Measurements from ENCODE around the gene EPHB1. TPM values are rescaled to one million over a fixed set of nuclear protein-coding genes. Genes with fewer than 3 reads are reported as not detected.

EPHB1 gene
- total RNA-seq, 1 donor from 2014 or later: 16.3 TPM

- peaks cover 2% of the 10 kb centered on the region for H3K9me3 Mint-ChIP-seq (ENCODE audit: unreplicated experiment)
- peaks cover 3% of the 10 kb centered on the region for H3K27me3 Mint-ChIP-seq (ENCODE audit: unreplicated experiment)
- DNase-seq: no peak
- no peak overlapping the region for H3K4me3 Mint-ChIP-seq (ENCODE audit: unreplicated experiment)
- H3K27ac Mint-ChIP-seq (ENCODE audit: unreplicated experiment): no peak overlapping the region
- TF ChIP-seq, protein P1, sequence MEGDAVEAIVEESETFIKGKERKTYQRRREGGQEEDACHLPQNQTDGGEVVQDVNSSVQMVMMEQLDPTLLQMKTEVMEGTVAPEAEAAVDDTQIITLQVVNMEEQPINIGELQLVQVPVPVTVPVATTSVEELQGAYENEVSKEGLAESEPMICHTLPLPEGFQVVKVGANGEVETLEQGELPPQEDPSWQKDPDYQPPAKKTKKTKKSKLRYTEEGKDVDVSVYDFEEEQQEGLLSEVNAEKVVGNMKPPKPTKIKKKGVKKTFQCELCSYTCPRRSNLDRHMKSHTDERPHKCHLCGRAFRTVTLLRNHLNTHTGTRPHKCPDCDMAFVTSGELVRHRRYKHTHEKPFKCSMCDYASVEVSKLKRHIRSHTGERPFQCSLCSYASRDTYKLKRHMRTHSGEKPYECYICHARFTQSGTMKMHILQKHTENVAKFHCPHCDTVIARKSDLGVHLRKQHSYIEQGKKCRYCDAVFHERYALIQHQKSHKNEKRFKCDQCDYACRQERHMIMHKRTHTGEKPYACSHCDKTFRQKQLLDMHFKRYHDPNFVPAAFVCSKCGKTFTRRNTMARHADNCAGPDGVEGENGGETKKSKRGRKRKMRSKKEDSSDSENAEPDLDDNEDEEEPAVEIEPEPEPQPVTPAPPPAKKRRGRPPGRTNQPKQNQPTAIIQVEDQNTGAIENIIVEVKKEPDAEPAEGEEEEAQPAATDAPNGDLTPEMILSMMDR (IDR thresholded peaks at IDR 0.05; ENCODE audit: partially characterized antibody, unreplicated experiment): no peak
- H3K4me1 Mint-ChIP-seq (ENCODE audit: low read depth, unreplicated experiment): peaks cover 12% of the 10 kb centered on the region
- H3K36me3 Mint-ChIP-seq (ENCODE audit: unreplicated experiment): no peaks in the 10 kb centered on the region
These were observed 387.4 kb downstream of the EPHB1 start for GRCh38 chr3:135182364-135182998.

- Mint-ChIP-seq H3K27me3 (ENCODE audit: unreplicated experiment) (no peaks in the 10 kb centered on the region), H3K36me3 (ENCODE audit: unreplicated experiment) (no peaks in the 10 kb centered on the region), H3K27ac (ENCODE audit: unreplicated experiment) (no peak overlapping the region), H3K4me3 (ENCODE audit: unreplicated experiment) (no peak overlapping the region), H3K9me3 (ENCODE audit: unreplicated experiment) (no peaks in the 10 kb centered on the region), H3K4me1 (ENCODE audit: low read depth, unreplicated experiment) (no peaks in the 10 kb centered on the region)
- no peak for DNase-seq
- TF ChIP-seq, protein P1 (IDR thresholded peaks at IDR 0.05; ENCODE audit: partially characterized antibody, unreplicated experiment): no peak
These were observed 395.6 kb downstream of the EPHB1 start for GRCh38 chr3:135190658-135191057.

- Mint-ChIP-seq H3K4me3 (ENCODE audit: unreplicated experiment) (no peak overlapping the region), H3K27me3 (ENCODE audit: unreplicated experiment) (no peaks in the 10 kb centered on the region), H3K4me1 (ENCODE audit: low read depth, unreplicated experiment) (no peaks in the 10 kb centered on the region), H3K27ac (ENCODE audit: unreplicated experiment) (no peak overlapping the region), H3K36me3 (ENCODE audit: unreplicated experiment) (no peaks in the 10 kb centered on the region), H3K9me3 (ENCODE audit: unreplicated experiment) (no peaks in the 10 kb centered on the region)
- TF ChIP-seq, protein P1 (IDR thresholded peaks at IDR 0.05; ENCODE audit: partially characterized antibody, unreplicated experiment): no peak
- no peak for DNase-seq
These were observed 396.6 kb downstream of the EPHB1 start for GRCh38 chr3:135191708-135192107.

- H3K4me3 Mint-ChIP-seq (ENCODE audit: unreplicated experiment): no peak overlapping the region
- TF ChIP-seq, protein P1 (IDR thresholded peaks at IDR 0.05; ENCODE audit: partially characterized antibody, unreplicated experiment): no peak
- DNase-seq: no peak
- H3K9me3 Mint-ChIP-seq (ENCODE audit: unreplicated experiment): no peaks in the 10 kb centered on the region
- H3K36me3 Mint-ChIP-seq (ENCODE audit: unreplicated experiment): no peaks in the 10 kb centered on the region
- no peaks in the 10 kb centered on the region for H3K27me3 Mint-ChIP-seq (ENCODE audit: unreplicated experiment)
- no peak overlapping the region for H3K27ac Mint-ChIP-seq (ENCODE audit: unreplicated experiment)
- no peaks in the 10 kb centered on the region for H3K4me1 Mint-ChIP-seq (ENCODE audit: low read depth, unreplicated experiment)
These were observed 397.9 kb downstream of the EPHB1 start for GRCh38 chr3:135192929-135193328.

DNA sequence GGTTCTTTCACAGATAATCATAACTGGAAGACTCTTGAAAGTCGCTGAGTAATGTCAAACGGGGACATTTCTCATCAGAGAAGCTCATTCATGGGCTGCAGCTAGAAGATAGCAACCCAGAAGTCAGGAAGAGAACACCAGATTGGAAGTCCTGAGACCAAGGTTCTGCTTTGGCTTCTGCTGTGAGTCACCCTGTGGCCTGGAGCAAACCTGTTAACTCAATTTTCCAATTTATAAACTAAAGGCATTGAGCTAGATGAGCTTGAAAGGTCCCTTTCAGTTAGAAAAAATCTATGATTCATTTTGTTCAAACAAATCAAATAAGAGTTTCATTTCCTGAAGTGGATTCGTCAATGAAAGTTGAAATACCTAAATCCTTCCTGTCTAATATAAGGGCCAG is 402.2 kb downstream of the EPHB1 start:
- H3K27me3 Mint-ChIP-seq (ENCODE audit: unreplicated experiment): no peaks in the 10 kb centered on the region
- peaks cover 3% of the 10 kb centered on the region for H3K36me3 Mint-ChIP-seq (ENCODE audit: unreplicated experiment)
- DNase-seq: no peak
- H3K4me3 Mint-ChIP-seq (ENCODE audit: unreplicated experiment): no peak overlapping the region
- H3K27ac Mint-ChIP-seq (ENCODE audit: unreplicated experiment): no peak overlapping the region
- H3K4me1 Mint-ChIP-seq (ENCODE audit: low read depth, unreplicated experiment): no peaks in the 10 kb centered on the region
- no peaks in the 10 kb centered on the region for H3K9me3 Mint-ChIP-seq (ENCODE audit: unreplicated experiment)
- TF ChIP-seq, protein P1 (IDR thresholded peaks at IDR 0.05; ENCODE audit: partially characterized antibody, unreplicated experiment): no peak

All from glutamatergic neuron (in vitro differentiated cells).